Measurements from ENCODE around the gene FBXO17. TPM values are rescaled to one million over a fixed set of nuclear protein-coding genes. Genes with fewer than 3 reads are reported as not detected.

The FBXO17 gene
- total and polyA plus RNA-seq, 2 experiments from 2014 or later, result 30.3 to 36.4 TPM

GRCh38 chr19:38985262-38985661, 9.7 kb upstream of the FBXO17 start:
- no peak overlapping the region for H3K27ac ChIP-seq
- H3K79me2 ChIP-seq (ENCODE audit: insufficient read depth), result no peaks in the 10 kb centered on the region
- H3K36me3 ChIP-seq (ENCODE audit: low read depth), result no peaks in the 10 kb centered on the region
- no peaks in the 10 kb centered on the region for H3K27me3 ChIP-seq (replicated peaks; ENCODE audit: insufficient read depth)
- H4K20me1 ChIP-seq (ENCODE audit: insufficient read depth), result no peaks in the 10 kb centered on the region
- H3F3A ChIP-seq (ENCODE audit: insufficient read depth), result no peaks in the 10 kb centered on the region
- H3K4me2 ChIP-seq (ENCODE audit: unreplicated experiment), result no peak overlapping the region
- TF ChIP-seq EZH2 (IDR thresholded peaks at IDR 0.05; ENCODE audit: insufficient read depth, poor library complexity, severe bottlenecking) (no peak), EZH2phosphoT487 (IDR thresholded peaks at IDR 0.05; ENCODE audit: insufficient read depth, low read depth) (no peak)
- 56 to 57% methylated on average over 1 of the region's 1 CpG for WGBS, 2 experiments (ENCODE audit: low coverage in 1 of 2, low lambda C conversion rate in 2 of 2, missing lambda C conversion rate in 2 of 2)
- H3K4me1 ChIP-seq (ENCODE audit: insufficient read depth), result peaks cover 4% of the 10 kb centered on the region; the same call in 1 of the 2 replicates
- in situ Hi-C loops (cut with MboI), result no loop called here
- H3K9me2 ChIP-seq (ENCODE audit: insufficient read depth), result no peaks in the 10 kb centered on the region
- H3K9ac ChIP-seq, result no peak overlapping the region
- no peak for DNase-seq
- no peak overlapping the region for H3K4me3 ChIP-seq
- no peaks in the 10 kb centered on the region for H3K9me3 ChIP-seq (ENCODE audit: low read depth)
- no peak overlapping the region for H2AFZ ChIP-seq

GRCh38 chr19:38980583-38981374, 5.2 kb upstream of the FBXO17 start:
- no peaks in the 10 kb centered on the region for H3K27me3 ChIP-seq (replicated peaks; ENCODE audit: insufficient read depth)
- 78 to 79% methylated on average over 8 to 10 of the region's 10 CpGs for WGBS, 2 experiments (ENCODE audit: low coverage in 1 of 2, low lambda C conversion rate in 2 of 2, missing lambda C conversion rate in 2 of 2)
- H3F3A ChIP-seq (ENCODE audit: insufficient read depth), result 0 out of 2 replicates have a peak, but pooled peaks cover 9% of the 10 kb centered on the region
- no peak overlapping the region for H3K9ac ChIP-seq
- no peaks in the 10 kb centered on the region for H3K79me2 ChIP-seq (ENCODE audit: insufficient read depth)
- TF ChIP-seq EZH2phosphoT487 (IDR thresholded peaks at IDR 0.05; ENCODE audit: insufficient read depth, low read depth), result no peak
- no peak for TF ChIP-seq EZH2 (IDR thresholded peaks at IDR 0.05; ENCODE audit: insufficient read depth, poor library complexity, severe bottlenecking)
- DNase-seq, result no peak
- no peaks in the 10 kb centered on the region for H3K36me3 ChIP-seq (ENCODE audit: low read depth)
- no peaks in the 10 kb centered on the region for H3K9me3 ChIP-seq (ENCODE audit: low read depth)
- no peak overlapping the region for H3K4me3 ChIP-seq
- peaks cover 6% of the 10 kb centered on the region; the same call in 1 of the 2 replicates for H3K4me1 ChIP-seq (ENCODE audit: insufficient read depth)
- no peaks in the 10 kb centered on the region for H4K20me1 ChIP-seq (ENCODE audit: insufficient read depth)
- H3K4me2 ChIP-seq (ENCODE audit: unreplicated experiment), result no peak overlapping the region
- H2AFZ ChIP-seq, result no peak overlapping the region
- H3K9me2 ChIP-seq (ENCODE audit: insufficient read depth), result no peaks in the 10 kb centered on the region
- in situ Hi-C loops (cut with MboI), result no loop called here
- no peak overlapping the region for H3K27ac ChIP-seq

GRCh38 chr19:38979812-38980211, 4.3 kb upstream of the FBXO17 start:
- no peak for DNase-seq
- no peaks in the 10 kb centered on the region for H3K79me2 ChIP-seq (ENCODE audit: insufficient read depth)
- no peaks in the 10 kb centered on the region for H3K36me3 ChIP-seq (ENCODE audit: low read depth)
- no peak overlapping the region for H3K27ac ChIP-seq
- H3K27me3 ChIP-seq (replicated peaks; ENCODE audit: insufficient read depth), result no peaks in the 10 kb centered on the region
- no peak overlapping the region for H3K9ac ChIP-seq
- peaks cover 6% of the 10 kb centered on the region; the same call in 1 of the 2 replicates for H3K4me1 ChIP-seq (ENCODE audit: insufficient read depth)
- no peaks in the 10 kb centered on the region for H3K9me3 ChIP-seq (ENCODE audit: low read depth)
- WGBS, 2 experiments (ENCODE audit: low coverage in 1 of 2, low lambda C conversion rate in 2 of 2, missing lambda C conversion rate in 2 of 2), result 47 to 49% methylated on average over 4 to 5 of the region's 5 CpGs
- no peak for TF ChIP-seq EZH2phosphoT487 (IDR thresholded peaks at IDR 0.05; ENCODE audit: insufficient read depth, low read depth)
- TF ChIP-seq EZH2 (IDR thresholded peaks at IDR 0.05; ENCODE audit: insufficient read depth, poor library complexity, severe bottlenecking), result no peak
- H4K20me1 ChIP-seq (ENCODE audit: insufficient read depth), result no peaks in the 10 kb centered on the region
- peaks cover 12% of the 10 kb centered on the region for H3F3A ChIP-seq (ENCODE audit: insufficient read depth)
- no peak overlapping the region for H2AFZ ChIP-seq
- no peaks in the 10 kb centered on the region for H3K9me2 ChIP-seq (ENCODE audit: insufficient read depth)
- no peak overlapping the region for H3K4me3 ChIP-seq
- in situ Hi-C loops (cut with MboI), result no loop called here
- H3K4me2 ChIP-seq (ENCODE audit: unreplicated experiment), result no peak overlapping the region

GRCh38 chr19:38978326-38978689, 2.8 kb upstream of the FBXO17 start:
- Histone ChIP-seq H3K36me3 (ENCODE audit: low read depth) (no peaks in the 10 kb centered on the region), H3K4me2 (ENCODE audit: unreplicated experiment) (no peak overlapping the region), H3K9ac (no peak overlapping the region), H3K4me3 (no peak overlapping the region), H3K79me2 (ENCODE audit: insufficient read depth) (peaks cover 5% of the 10 kb centered on the region), H3F3A (ENCODE audit: insufficient read depth) (peaks cover 20% of the 10 kb centered on the region), H4K20me1 (ENCODE audit: insufficient read depth) (no peaks in the 10 kb centered on the region), H3K27ac (no peak overlapping the region), H3K4me1 (ENCODE audit: insufficient read depth) (peaks cover 6% of the 10 kb centered on the region; the same call in 1 of the 2 replicates), H3K27me3 (replicated peaks; ENCODE audit: insufficient read depth) (no peaks in the 10 kb centered on the region), H3K9me2 (ENCODE audit: insufficient read depth) (no peaks in the 10 kb centered on the region), H2AFZ (no peak overlapping the region), H3K9me3 (ENCODE audit: low read depth) (no peaks in the 10 kb centered on the region)
- no peak for TF ChIP-seq EZH2 (IDR thresholded peaks at IDR 0.05; ENCODE audit: insufficient read depth, poor library complexity, severe bottlenecking)
- no peak for TF ChIP-seq EZH2phosphoT487 (IDR thresholded peaks at IDR 0.05; ENCODE audit: insufficient read depth, low read depth)
- 95 to 96% methylated on average over 3 of the region's 3 CpGs for WGBS, 2 experiments (ENCODE audit: low coverage in 1 of 2, low lambda C conversion rate in 2 of 2, missing lambda C conversion rate in 2 of 2)
- no peak for DNase-seq
- in situ Hi-C loops (cut with MboI), result no loop called here

Data from GM23248 (cell line).